Liver (tissue), 3 donors: ENCODE data around the gene CAMKMT.

Source experiments
- GABPA ChIP-seq, 2 donors: IDR thresholded peaks in 1 of 2; conservative IDR thresholded peaks in 1 of 2; 2 replicates each; pipeline ENCODE4 v1.6.1; 2016; ENCODE audit warnings: antibody characterized with exemption in 2 of 2, mild to moderate bottlenecking in 1 of 2, moderate library complexity in 1 of 2
- HNF4A ChIP-seq, 2 donors: conservative IDR thresholded peaks; 2 replicates each; pipeline ENCODE4 v1.6.1; 2016; ENCODE audit warnings: antibody characterized with exemption in 2 of 2, mild to moderate bottlenecking in 2 of 2
- RAD21 ChIP-seq, 2 donors: IDR thresholded peaks; 2 replicates each; pipeline ENCODE4 v1.6.1; 2016; ENCODE audit warnings: antibody characterized with exemption in 2 of 2, mild to moderate bottlenecking in 2 of 2
- REST ChIP-seq: IDR thresholded peaks from 2 replicates; pipeline ENCODE4 v1.6.1; 2016; ENCODE audit warnings: antibody characterized with exemption, mild to moderate bottlenecking
- RXRA ChIP-seq, 2 donors: IDR thresholded peaks; 2 replicates each; pipeline ENCODE4 v1.6.1; 2017 to 2018; ENCODE audit warnings: antibody characterized with exemption in 2 of 2, mild to moderate bottlenecking in 1 of 2
- SP1 ChIP-seq: IDR thresholded peaks from 2 replicates; pipeline ENCODE4 v1.6.1; 2018; ENCODE audit warnings: antibody characterized with exemption, mild to moderate bottlenecking
- TF ChIP-seq, protein P1 (sequence below): IDR thresholded peaks from 2 replicates; pipeline ENCODE4 v1.6.1; 2016; ENCODE audit warnings: antibody characterized with exemption
- TF ChIP-seq, protein P2 (sequence below): fragments of 150-350 bp; IDR thresholded peaks from 2 replicates; pipeline ENCODE4 v1.5.1; 2017; ENCODE audit warnings: improper control_type of control experiment, low read depth, low read length; ENCODE audit not compliant: missing input control
- TF ChIP-seq, protein P3 (sequence below): IDR thresholded peaks from 2 replicates; pipeline ENCODE4 v1.6.1; 2016; ENCODE audit warnings: antibody characterized with exemption
- donor health status: healthy.
- donor health status: healthy.

- TF ChIP-seq GABPA (IDR thresholded peaks at IDR 0.05 in 1 of 2, conservative IDR thresholded peaks at IDR 0.05 in 1 of 2) (no peak), REST (no peak), RAD21 (IDR thresholded peaks at IDR 0.05) (no peak), RXRA (IDR thresholded peaks at IDR 0.05) (no peak), HNF4A (conservative IDR thresholded peaks at IDR 0.05) (no peak), SP1 (no peak)
- TF ChIP-seq, protein P1, sequence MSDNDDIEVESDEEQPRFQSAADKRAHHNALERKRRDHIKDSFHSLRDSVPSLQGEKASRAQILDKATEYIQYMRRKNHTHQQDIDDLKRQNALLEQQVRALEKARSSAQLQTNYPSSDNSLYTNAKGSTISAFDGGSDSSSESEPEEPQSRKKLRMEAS = no peak
- TF ChIP-seq, protein P2, sequence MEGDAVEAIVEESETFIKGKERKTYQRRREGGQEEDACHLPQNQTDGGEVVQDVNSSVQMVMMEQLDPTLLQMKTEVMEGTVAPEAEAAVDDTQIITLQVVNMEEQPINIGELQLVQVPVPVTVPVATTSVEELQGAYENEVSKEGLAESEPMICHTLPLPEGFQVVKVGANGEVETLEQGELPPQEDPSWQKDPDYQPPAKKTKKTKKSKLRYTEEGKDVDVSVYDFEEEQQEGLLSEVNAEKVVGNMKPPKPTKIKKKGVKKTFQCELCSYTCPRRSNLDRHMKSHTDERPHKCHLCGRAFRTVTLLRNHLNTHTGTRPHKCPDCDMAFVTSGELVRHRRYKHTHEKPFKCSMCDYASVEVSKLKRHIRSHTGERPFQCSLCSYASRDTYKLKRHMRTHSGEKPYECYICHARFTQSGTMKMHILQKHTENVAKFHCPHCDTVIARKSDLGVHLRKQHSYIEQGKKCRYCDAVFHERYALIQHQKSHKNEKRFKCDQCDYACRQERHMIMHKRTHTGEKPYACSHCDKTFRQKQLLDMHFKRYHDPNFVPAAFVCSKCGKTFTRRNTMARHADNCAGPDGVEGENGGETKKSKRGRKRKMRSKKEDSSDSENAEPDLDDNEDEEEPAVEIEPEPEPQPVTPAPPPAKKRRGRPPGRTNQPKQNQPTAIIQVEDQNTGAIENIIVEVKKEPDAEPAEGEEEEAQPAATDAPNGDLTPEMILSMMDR = no peak
- TF ChIP-seq, protein P3, sequence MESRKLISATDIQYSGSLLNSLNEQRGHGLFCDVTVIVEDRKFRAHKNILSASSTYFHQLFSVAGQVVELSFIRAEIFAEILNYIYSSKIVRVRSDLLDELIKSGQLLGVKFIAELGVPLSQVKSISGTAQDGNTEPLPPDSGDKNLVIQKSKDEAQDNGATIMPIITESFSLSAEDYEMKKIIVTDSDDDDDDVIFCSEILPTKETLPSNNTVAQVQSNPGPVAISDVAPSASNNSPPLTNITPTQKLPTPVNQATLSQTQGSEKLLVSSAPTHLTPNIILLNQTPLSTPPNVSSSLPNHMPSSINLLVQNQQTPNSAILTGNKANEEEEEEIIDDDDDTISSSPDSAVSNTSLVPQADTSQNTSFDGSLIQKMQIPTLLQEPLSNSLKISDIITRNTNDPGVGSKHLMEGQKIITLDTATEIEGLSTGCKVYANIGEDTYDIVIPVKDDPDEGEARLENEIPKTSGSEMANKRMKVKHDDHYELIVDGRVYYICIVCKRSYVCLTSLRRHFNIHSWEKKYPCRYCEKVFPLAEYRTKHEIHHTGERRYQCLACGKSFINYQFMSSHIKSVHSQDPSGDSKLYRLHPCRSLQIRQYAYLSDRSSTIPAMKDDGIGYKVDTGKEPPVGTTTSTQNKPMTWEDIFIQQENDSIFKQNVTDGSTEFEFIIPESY = no peak
Observed at GRCh38 chr2:44347526-44347925, 14.2 kb upstream of the CAMKMT start.
